Measurements from ENCODE around the gene MPV17L2. TPM values are rescaled to one million over a fixed set of nuclear protein-coding genes. Genes with fewer than 3 reads are reported as not detected.

The MPV17L2 gene
- total and polyA plus RNA-seq, 2 of the 4 experiments (the other 2 are of a cell fraction) = 7.2 to 19.5 TPM

DNA sequence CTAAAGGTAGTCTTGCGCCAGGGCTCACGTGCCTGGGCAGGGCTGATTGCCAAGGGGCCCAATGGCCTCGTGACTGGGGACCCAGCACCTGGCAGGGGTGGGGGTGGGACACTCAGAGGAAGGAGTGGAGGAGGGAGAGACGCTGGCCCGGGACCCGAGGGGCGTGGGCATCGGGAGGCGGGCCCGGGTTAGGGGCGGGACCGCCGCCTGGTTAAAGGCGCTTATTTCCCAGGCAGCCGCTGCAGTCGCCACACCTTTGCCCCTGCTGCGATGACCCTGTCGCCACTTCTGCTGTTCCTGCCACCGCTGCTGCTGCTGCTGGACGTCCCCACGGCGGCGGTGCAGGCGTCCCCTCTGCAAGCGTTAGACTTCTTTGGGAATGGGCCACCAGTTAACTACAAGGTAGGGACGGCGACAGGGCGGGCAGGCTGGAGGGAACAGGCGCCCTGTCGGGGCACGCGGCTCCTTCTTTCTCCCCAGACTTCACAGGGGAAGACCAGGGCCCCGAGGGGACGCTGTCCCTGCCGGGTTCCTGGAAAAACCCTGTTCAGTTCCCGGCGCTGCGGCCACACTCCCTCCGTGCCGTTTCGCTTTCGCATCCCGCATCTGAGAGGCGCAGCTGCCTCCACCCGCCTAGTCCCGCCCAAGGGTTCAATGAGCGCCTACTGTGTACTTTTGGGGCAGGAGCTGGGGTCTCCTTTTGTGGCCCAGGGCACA is 19.3 kb upstream of the MPV17L2 start, which contains the start of gene IFI30:
IFI30 (plus strand) TSS at position 242 of the 717 bp plus-strand sequence; CDS start at position 271, 29 bp downstream.
- Histone ChIP-seq H2BK5ac (ENCODE audit: low read depth, low read length, poor library complexity, severe bottlenecking) (no peak within 1 kb of the TSS), H3K14ac (replicated peaks; ENCODE audit: low read depth, low read length) (no peak within 1 kb of the TSS), H3K4me1 (ENCODE audit: control insufficient read depth, insufficient read depth, low read length) (peaks cover 3% of the 10 kb centered on the region; the same call in 1 of the 2 replicates), H2BK15ac (ENCODE audit: low read depth, low read length) (no peak within 1 kb of the TSS; the same call in 2 of the 3 replicates), H3K9ac (ENCODE audit: low read depth, low read length) (0 out of 2 replicates have a peak within 1 kb of the TSS, but pooled peaks have one; percentile 22), H4K5ac (ENCODE audit: low read depth, low read length) (peak within 1 kb of the TSS; percentile 60; the same call in 1 of the 2 replicates), H3K27ac (ENCODE audit: insufficient read depth, low read length) (no peak within 1 kb of the TSS), H4K91ac (ENCODE audit: insufficient read depth, low read depth, low read length) (no peak within 1 kb of the TSS), H3K18ac (ENCODE audit: low read depth, low read length) (no peak within 1 kb of the TSS; the same call in 1 of the 2 replicates), H3K79me1 (ENCODE audit: low read depth in 1 of 2, low read length in 2 of 2) (no peaks in the 10 kb centered on the region), H3K23ac (ENCODE audit: low read depth, low read length) (0 out of 2 replicates have a peak within 1 kb of the TSS, but pooled peaks have one; percentile 27), H3K4ac (ENCODE audit: low read depth, low read length) (peak within 1 kb of the TSS; percentile 41; the same call in 1 of the 2 replicates), H2AFZ (replicated peaks; ENCODE audit: low read length, poor library complexity) (peak within 1 kb of the TSS; percentile 93), H2AK9ac (replicated peaks; ENCODE audit: low read depth, low read length, poor library complexity) (peak within 1 kb of the TSS; percentile 30), H3K36me3 (ENCODE audit: control insufficient read depth, insufficient read depth, low read length) (peaks cover 6% of the 10 kb centered on the region; the same call in 1 of the 2 replicates), H4K20me1 (ENCODE audit: insufficient read depth, low read length) (no peaks in the 10 kb centered on the region), H2AK5ac (ENCODE audit: low read depth, low read length) (peak within 1 kb of the TSS; percentile 25; the same call in 1 of the 2 replicates), H3K4me3 (ENCODE audit: insufficient read depth, low read depth, low read length) (peak within 1 kb of the TSS; percentile 85), H3K27me3 (ENCODE audit: control insufficient read depth, insufficient read depth, low read length) (peaks cover 4% of the 10 kb centered on the region; the same call in 1 of the 2 replicates), H2BK120ac (ENCODE audit: low read depth, low read length) (no peak within 1 kb of the TSS), H3K4me2 (ENCODE audit: low read depth, low read length) (peak within 1 kb of the TSS; percentile 98), H4K8ac (ENCODE audit: low read depth in 2 of 2, low read length in 2 of 2) (peak within 1 kb of the TSS in 1 of 2 experiments; percentile 39; a peak in 1 of 4 replicates), H3K9me3 (ENCODE audit: control insufficient read depth, insufficient read depth, low read length) (no peaks in the 10 kb centered on the region), H3K9me1 (ENCODE audit: insufficient read depth, low read length) (0 out of 2 replicates have a peak, but pooled peaks cover 3% of the 10 kb centered on the region), H3K56ac (ENCODE audit: extremely low read depth, insufficient read depth, low read length) (no peak within 1 kb of the TSS), H2BK20ac (ENCODE audit: low read depth, low read length) (no peak within 1 kb of the TSS)
- DNase-seq = no peak
- ChIA-PET CTCF (no interaction called here), POLR2A (ENCODE audit: unreplicated experiment) (no interaction called here)
- intact Hi-C loops (cut with micrococcal nuclease) (loop anchor here (5.0 kb wide), 2 partner anchors 79 to 166 kb away; partner anchors contain the start of gene ARRDC2), in situ Hi-C loops (cut with MboI; ENCODE audit: low sequenced_read_pairs) (no loop called here), dilution Hi-C loops (cut with HindIII; ENCODE audit: low sequenced_read_pairs, unreplicated experiment) (no loop called here)
- TF ChIP-seq SMC3 (IDR thresholded peaks at IDR 0.05; ENCODE audit: low read depth, low read length) (no peak), BHLHE40 (IDR thresholded peaks at IDR 0.05; ENCODE audit: low read depth, low read length) (peak; percentile 51; the same call in 1 of the 2 replicates), RCOR1 (IDR thresholded peaks at IDR 0.05; ENCODE audit: insufficient replicate concordance, low read length) (no peak), RFX5 (IDR thresholded peaks at IDR 0.05; ENCODE audit: low read depth, low read length) (no peak), FOS (IDR thresholded peaks at IDR 0.05; ENCODE audit: low read depth, low read length) (no peak), RAD21 (IDR thresholded peaks at IDR 0.05; ENCODE audit: low read length) (no peak), MAZ (IDR thresholded peaks at IDR 0.05; ENCODE audit: borderline replicate concordance, low read depth, low read length) (no peak)
- WGBS, 2 experiments (ENCODE audit: extremely low coverage in 2 of 2, insufficient read length in 1 of 2) = 1% methylated on average over 32 of the region's 47 CpGs; no CpG with 5 or more reads in 1 of the 2 experiments
- BruUV-seq (replicated peaks) = no TSS peak
- peak; percentile 89 for ATAC-seq (ENCODE audit: low read depth)

All from IMR-90 (cell line).